ENCODE data around the gene TRIO.

The TRIO gene

DNA sequence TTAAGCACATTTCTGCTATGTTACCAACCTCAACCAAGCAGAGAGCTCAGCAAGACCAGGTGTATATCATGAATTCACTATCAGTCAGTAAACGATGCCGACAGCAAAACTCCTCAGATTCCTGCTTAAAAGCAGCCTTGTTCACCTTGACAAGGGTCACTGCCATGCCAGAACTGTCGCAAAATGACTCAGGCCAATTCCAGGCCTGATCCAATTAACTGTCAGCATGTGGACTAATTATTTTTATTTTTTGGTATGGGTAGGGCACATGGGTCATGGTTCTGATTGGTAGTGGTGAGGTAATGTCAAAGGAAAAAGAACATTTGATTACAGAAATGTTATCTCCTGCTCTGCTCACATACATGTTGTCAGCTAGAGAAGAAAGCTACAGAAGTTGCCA, 224.2 kb downstream of the TRIO start:
- H3K23ac ChIP-seq (ENCODE audit: low read length), result no peak overlapping the region
- H2BK5ac ChIP-seq (ENCODE audit: low read depth, low read length, poor library complexity), result no peak overlapping the region
- no peak overlapping the region for H2AFZ ChIP-seq (ENCODE audit: insufficient read depth, low read length, poor library complexity)
- H4K8ac ChIP-seq (ENCODE audit: low read depth, low read length), result no peak overlapping the region
- no peak overlapping the region for H3K4me3 ChIP-seq (ENCODE audit: low read depth, low read length)
- H3K9ac ChIP-seq (ENCODE audit: low read length), result no peak overlapping the region
- no CpG with 5 or more reads among the region's 3 CpGs for WGBS (ENCODE audit: extremely low coverage, insufficient coverage, insufficient read length)
- H4K91ac ChIP-seq (ENCODE audit: low read depth, low read length), result no peak overlapping the region
- H3K4me2 ChIP-seq (ENCODE audit: low read length), result no peak overlapping the region
- no peak overlapping the region for H2BK12ac ChIP-seq (ENCODE audit: low read length)
- H3K18ac ChIP-seq (ENCODE audit: low read length), result no peak overlapping the region
- H2AK5ac ChIP-seq (ENCODE audit: low read length), result no peak overlapping the region
- H4K12ac ChIP-seq (ENCODE audit: low read depth, low read length), result no peak overlapping the region
- H3K27ac ChIP-seq (ENCODE audit: low read depth, low read length), result no peak overlapping the region
- DNase-seq, result no peak
- no peaks in the 10 kb centered on the region for H3K79me1 ChIP-seq (ENCODE audit: low read length)
- H3K4me1 ChIP-seq (ENCODE audit: control insufficient read depth in 1 of 2, insufficient read depth in 2 of 2, low read length in 2 of 2), result no peaks in the 10 kb centered on the region
- H3K27me3 ChIP-seq (ENCODE audit: insufficient read depth, low read length), result no peaks in the 10 kb centered on the region
- H3K9me3 ChIP-seq (ENCODE audit: insufficient read depth, low read depth, low read length), result no peaks in the 10 kb centered on the region
- H3K14ac ChIP-seq (ENCODE audit: low read length), result no peak overlapping the region
- H3K79me2 ChIP-seq (ENCODE audit: control insufficient read depth, insufficient read depth, low read length, poor library complexity), result no peaks in the 10 kb centered on the region
- no peak overlapping the region for H3K4ac ChIP-seq (ENCODE audit: low read depth, low read length)
- no peak overlapping the region for H2BK120ac ChIP-seq (ENCODE audit: insufficient read depth, low read length, poor library complexity)
- H3K36me3 ChIP-seq (ENCODE audit: control insufficient read depth in 1 of 2, insufficient read depth in 2 of 2, low read length in 2 of 2), result peaks cover 36 to 52% of the 10 kb centered on the region in 2 experiments

DNA sequence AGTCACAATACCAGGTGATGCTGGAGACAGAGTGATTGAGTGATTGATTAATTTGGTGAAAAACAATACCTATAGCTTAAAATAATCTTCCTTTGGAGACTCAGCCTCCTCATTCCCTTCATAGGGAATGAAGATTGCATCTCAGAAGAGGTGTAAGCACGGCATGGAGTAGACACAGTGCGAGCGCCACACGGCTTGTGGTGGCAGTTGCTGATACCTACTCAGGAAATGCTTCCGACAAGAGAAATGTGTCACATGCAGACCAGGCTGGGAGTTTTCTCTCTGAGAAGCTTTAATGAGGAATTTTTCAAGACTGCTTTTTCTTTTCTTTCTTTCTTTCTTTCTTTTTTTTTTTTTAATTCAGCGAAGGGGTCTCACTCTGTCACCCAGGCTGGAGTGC, 226.6 kb downstream of the TRIO start:
- WGBS (ENCODE audit: extremely low coverage, insufficient coverage, insufficient read length), result no CpG with 5 or more reads among the region's 6 CpGs
- no peak overlapping the region for H4K8ac ChIP-seq (ENCODE audit: low read depth, low read length)

DNA sequence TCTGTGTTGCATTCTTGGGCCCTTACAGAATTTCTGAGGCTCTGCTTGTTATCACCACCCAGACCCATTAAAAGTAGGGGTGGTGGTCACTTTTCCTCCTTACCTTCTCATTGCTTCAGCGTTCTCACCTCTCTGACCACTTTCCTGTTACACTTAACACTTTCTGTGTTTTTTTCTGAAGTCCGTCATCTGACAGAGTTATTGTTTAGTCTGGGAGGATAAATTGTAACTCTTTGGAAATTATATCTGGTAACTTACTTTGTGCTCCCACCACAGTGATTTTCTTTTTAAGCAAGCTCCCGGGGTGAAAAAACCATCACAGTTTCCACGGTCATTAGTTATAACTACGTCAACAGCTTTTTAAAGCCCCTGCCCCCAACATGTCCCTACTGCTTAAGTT, 227.2 kb downstream of the TRIO start:
- Histone ChIP-seq H3K23ac (ENCODE audit: low read length) (no peak overlapping the region), H3K27me3 (ENCODE audit: insufficient read depth, low read length) (no peaks in the 10 kb centered on the region), H3K4me3 (ENCODE audit: low read depth, low read length) (no peak overlapping the region), H2BK5ac (ENCODE audit: low read depth, low read length, poor library complexity) (no peak overlapping the region), H3K9ac (ENCODE audit: low read length) (no peak overlapping the region), H2BK12ac (ENCODE audit: low read length) (no peak overlapping the region), H4K8ac (ENCODE audit: low read depth, low read length) (no peak overlapping the region), H4K91ac (ENCODE audit: low read depth, low read length) (no peak overlapping the region), H3K4ac (ENCODE audit: low read depth, low read length) (no peak overlapping the region), H3K18ac (ENCODE audit: low read length) (no peak overlapping the region), H2BK120ac (ENCODE audit: insufficient read depth, low read length, poor library complexity) (no peak overlapping the region), H3K27ac (ENCODE audit: low read depth, low read length) (no peak overlapping the region), H4K12ac (ENCODE audit: low read depth, low read length) (no peak overlapping the region), H3K9me3 (ENCODE audit: insufficient read depth, low read depth, low read length) (no peaks in the 10 kb centered on the region), H3K79me2 (ENCODE audit: control insufficient read depth, insufficient read depth, low read length, poor library complexity) (no peaks in the 10 kb centered on the region), H3K14ac (ENCODE audit: low read length) (no peak overlapping the region), H2AK5ac (ENCODE audit: low read length) (no peak overlapping the region), H3K4me1 (ENCODE audit: control insufficient read depth in 1 of 2, insufficient read depth in 2 of 2, low read length in 2 of 2) (no peaks in the 10 kb centered on the region), H3K36me3 (ENCODE audit: control insufficient read depth in 1 of 2, insufficient read depth in 2 of 2, low read length in 2 of 2) (peaks cover 33 to 51% of the 10 kb centered on the region in 2 experiments), H3K4me2 (ENCODE audit: low read length) (no peak overlapping the region), H3K79me1 (ENCODE audit: low read length) (no peaks in the 10 kb centered on the region), H2AFZ (ENCODE audit: insufficient read depth, low read length, poor library complexity) (no peak overlapping the region)
- DNase-seq, result no peak
- no CpG with 5 or more reads among the region's 5 CpGs for WGBS (ENCODE audit: extremely low coverage, insufficient coverage, insufficient read length)

More for the DNA sequence above, 226.6 kb downstream of the TRIO start:
- H3K23ac ChIP-seq (ENCODE audit: low read length), result no peak overlapping the region
- no peak overlapping the region for H4K12ac ChIP-seq (ENCODE audit: low read depth, low read length)
- H3K27ac ChIP-seq (ENCODE audit: low read depth, low read length), result no peak overlapping the region
- no peak overlapping the region for H4K91ac ChIP-seq (ENCODE audit: low read depth, low read length)
- no peak overlapping the region for H3K9ac ChIP-seq (ENCODE audit: low read length)
- H3K79me2 ChIP-seq (ENCODE audit: control insufficient read depth, insufficient read depth, low read length, poor library complexity), result no peaks in the 10 kb centered on the region
- H3K27me3 ChIP-seq (ENCODE audit: insufficient read depth, low read length), result no peaks in the 10 kb centered on the region
- H3K36me3 ChIP-seq (ENCODE audit: control insufficient read depth in 1 of 2, insufficient read depth in 2 of 2, low read length in 2 of 2), result peaks cover 34 to 54% of the 10 kb centered on the region in 2 experiments
- H3K18ac ChIP-seq (ENCODE audit: low read length), result no peak overlapping the region
- no peak overlapping the region for H3K4me2 ChIP-seq (ENCODE audit: low read length)
- H3K4me1 ChIP-seq (ENCODE audit: control insufficient read depth in 1 of 2, insufficient read depth in 2 of 2, low read length in 2 of 2), result no peaks in the 10 kb centered on the region
- H2BK12ac ChIP-seq (ENCODE audit: low read length), result no peak overlapping the region
- no peaks in the 10 kb centered on the region for H3K79me1 ChIP-seq (ENCODE audit: low read length)
- H3K9me3 ChIP-seq (ENCODE audit: insufficient read depth, low read depth, low read length), result no peaks in the 10 kb centered on the region
- no peak overlapping the region for H2AFZ ChIP-seq (ENCODE audit: insufficient read depth, low read length, poor library complexity)
- H3K14ac ChIP-seq (ENCODE audit: low read length), result no peak overlapping the region
- H3K4ac ChIP-seq (ENCODE audit: low read depth, low read length), result no peak overlapping the region
- DNase-seq, result no peak
- no peak overlapping the region for H3K4me3 ChIP-seq (ENCODE audit: low read depth, low read length)
- H2BK5ac ChIP-seq (ENCODE audit: low read depth, low read length, poor library complexity), result no peak overlapping the region
- no peak overlapping the region for H2AK5ac ChIP-seq (ENCODE audit: low read length)
- no peak overlapping the region for H2BK120ac ChIP-seq (ENCODE audit: insufficient read depth, low read length, poor library complexity)

DNA sequence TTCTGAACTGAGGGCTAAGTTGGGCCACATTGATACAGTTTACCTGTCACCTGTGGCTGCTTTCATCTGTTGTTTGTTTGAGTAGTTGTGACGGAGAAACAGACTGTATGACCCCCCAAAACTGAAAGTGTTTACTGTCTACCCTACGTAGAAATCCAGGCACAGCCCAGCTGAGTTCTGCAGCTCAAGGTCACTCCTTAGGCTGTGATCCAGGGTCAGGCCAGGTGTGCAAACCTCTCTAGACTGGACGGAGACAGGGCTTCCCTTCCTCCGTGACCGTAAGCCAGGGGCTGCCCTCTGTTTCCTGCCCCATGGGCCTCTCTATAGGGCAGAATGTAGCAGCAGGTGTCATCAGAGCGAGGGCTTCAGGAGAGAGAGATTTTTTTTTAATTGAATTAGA, 230.5 kb downstream of the TRIO start:
- Histone ChIP-seq H3K4me3 (ENCODE audit: low read depth, low read length) (no peak overlapping the region), H3K4me1 (ENCODE audit: control insufficient read depth in 1 of 2, insufficient read depth in 2 of 2, low read length in 2 of 2) (no peaks in the 10 kb centered on the region), H4K12ac (ENCODE audit: low read depth, low read length) (no peak overlapping the region), H2BK5ac (ENCODE audit: low read depth, low read length, poor library complexity) (no peak overlapping the region), H3K4ac (ENCODE audit: low read depth, low read length) (no peak overlapping the region), H3K18ac (ENCODE audit: low read length) (no peak overlapping the region), H3K79me2 (ENCODE audit: control insufficient read depth, insufficient read depth, low read length, poor library complexity) (no peaks in the 10 kb centered on the region), H3K23ac (ENCODE audit: low read length) (no peak overlapping the region), H2AK5ac (ENCODE audit: low read length) (no peak overlapping the region), H4K91ac (ENCODE audit: low read depth, low read length) (no peak overlapping the region), H3K79me1 (ENCODE audit: low read length) (no peaks in the 10 kb centered on the region), H3K9ac (ENCODE audit: low read length) (no peak overlapping the region), H3K36me3 (ENCODE audit: control insufficient read depth in 1 of 2, insufficient read depth in 2 of 2, low read length in 2 of 2) (peaks cover 31 to 44% of the 10 kb centered on the region in 2 experiments), H3K27me3 (ENCODE audit: insufficient read depth, low read length) (no peaks in the 10 kb centered on the region), H3K14ac (ENCODE audit: low read length) (no peak overlapping the region), H3K9me3 (ENCODE audit: insufficient read depth, low read depth, low read length) (no peaks in the 10 kb centered on the region), H2BK12ac (ENCODE audit: low read length) (no peak overlapping the region), H2BK120ac (ENCODE audit: insufficient read depth, low read length, poor library complexity) (no peak overlapping the region), H2AFZ (ENCODE audit: insufficient read depth, low read length, poor library complexity) (no peak overlapping the region), H3K27ac (ENCODE audit: low read depth, low read length) (no peak overlapping the region), H4K8ac (ENCODE audit: low read depth, low read length) (no peak overlapping the region), H3K4me2 (ENCODE audit: low read length) (no peak overlapping the region)
- no CpG with 5 or more reads among the region's 6 CpGs for WGBS (ENCODE audit: extremely low coverage, insufficient coverage, insufficient read length)
- no peak for DNase-seq

Data from trophoblast cell (in vitro differentiated cells and primary cell).